Common myeloid progenitor, CD34-positive (primary cell): ENCODE measurements around the gene FOXN4.

Source experiments
- CTCF ChIA-PET: fragments of 350-600 bp; sonication (Branson Sonifier 250); formaldehyde crosslinking; loops from one replicate; lab custom pipeline; 2021; ENCODE audit warnings: antibody characterized with exemption; lab: Charles Lee
- POLR2A ChIA-PET: fragments of 350-600 bp; sonication (Branson Sonifier 250); formaldehyde crosslinking; loops from one replicate; lab custom pipeline; 2021; ENCODE audit warnings: antibody characterized with exemption; lab: Charles Lee
- DNase-seq, 3 donors: peaks; one replicate each; pipeline versions ENCODE4 v3.0.0 to v3.0.0-alpha.2; 2013
- H3K27ac ChIP-seq, 2 experiments: 1 replicate in 1 of 2; 2 replicates in 1 of 2; pipeline ENCODE4 v1.7.0; 2013; ENCODE audit warnings: inconsistent platforms in 2 of 2, low read length in 2 of 2, mild to moderate bottlenecking in 2 of 2, low read depth in 1 of 2, moderate library complexity in 1 of 2; ENCODE audit not compliant: severe bottlenecking in 2 of 2, insufficient read depth in 1 of 2, poor library complexity in 1 of 2
- H3K27me3 ChIP-seq, 5 experiments: replicated peaks in 2 of 5; 1 replicate in 3 of 5; 2 replicates in 2 of 5; pipeline versions ENCODE4 v1.6.1 to v1.7.0; 2013; ENCODE audit warnings: low read length in 4 of 5, mild to moderate bottlenecking in 2 of 5, moderate library complexity in 2 of 5, inconsistent platforms in 1 of 5; ENCODE audit not compliant: insufficient read depth in 5 of 5, control insufficient read depth in 4 of 5
- H3K36me3 ChIP-seq, 4 experiments: 1 replicate in 2 of 4; 2 replicates in 2 of 4; pipeline versions ENCODE4 v1.6.1 to v1.7.0; 2013; ENCODE audit warnings: low read length in 3 of 4, control low read depth in 1 of 4, mild to moderate bottlenecking in 1 of 4; ENCODE audit not compliant: control insufficient read depth in 4 of 4, insufficient read depth in 4 of 4
- H3K4me1 ChIP-seq, 4 experiments: 1 replicate in 3 of 4; 2 replicates in 1 of 4; pipeline versions ENCODE4 v1.6.1 to v1.7.1; 2013; ENCODE audit warnings: low read length in 3 of 4, mild to moderate bottlenecking in 3 of 4, control low read depth in 1 of 4, inconsistent platforms in 1 of 4, moderate library complexity in 1 of 4; ENCODE audit not compliant: control insufficient read depth in 4 of 4, insufficient read depth in 4 of 4; ENCODE audit errors: control extremely low read depth in 1 of 4
- H3K4me3 ChIP-seq, 7 experiments: 1 replicate in 4 of 7; 2 replicates in 3 of 7; pipeline versions ENCODE4 v1.5.1 to v1.7.0; 2013; ENCODE audit warnings: mild to moderate bottlenecking in 7 of 7, low read length in 6 of 7, moderate library complexity in 6 of 7, inconsistent platforms in 2 of 7, low read depth in 2 of 7, control low read depth in 1 of 7; ENCODE audit not compliant: insufficient read depth in 4 of 7, control insufficient read depth in 1 of 7; ENCODE audit errors: extremely low read depth in 1 of 7
- H3K9me3 ChIP-seq, 5 experiments: 1 replicate in 4 of 5; 2 replicates in 1 of 5; pipeline versions ENCODE4 v1.6.1 to v1.7.1; 2013; ENCODE audit warnings: low read length in 4 of 5, mild to moderate bottlenecking in 2 of 5, inconsistent platforms in 1 of 5, low read depth in 1 of 5, moderate library complexity in 1 of 5; ENCODE audit not compliant: control insufficient read depth in 4 of 5, insufficient read depth in 2 of 5; ENCODE audit errors: control extremely low read depth in 1 of 5
- WGBS: methylation state at CpG from one replicate; pipeline ENCODE4 v1.1.5; 2013; ENCODE audit not compliant: insufficient coverage; 5-methylcytosine and 5-hydroxymethylcytosine counted together

The FOXN4 gene

GRCh38 chr12:109290061-109290460, 19.0 kb downstream of the FOXN4 start:
- WGBS, result 94% methylated on average over 15 of the region's 18 CpGs
- peaks cover 0 to 7% (median 2%) of the 10 kb centered on the region in 5 experiments for H3K27me3 ChIP-seq
- CTCF ChIA-PET, result no interaction called here

GRCh38 chr12:109289551-109289950, 19.5 kb downstream of the FOXN4 start:
- Histone ChIP-seq H3K4me3 (no peak overlapping the region), H3K36me3 (no peaks in the 10 kb centered on the region), H3K27me3 (peaks cover 0 to 7% (median 2%) of the 10 kb centered on the region in 5 experiments), H3K27ac (no peak overlapping the region), H3K4me1 (peaks cover 0 to 15% (median 6%) of the 10 kb centered on the region in 4 experiments), H3K9me3 (no peaks in the 10 kb centered on the region)
- 94% methylated on average over 5 of the region's 6 CpGs for WGBS
- ChIA-PET POLR2A (no interaction called here), CTCF (no interaction called here)
- no peak for DNase-seq

More at GRCh38 chr12:109290061-109290460, 19.0 kb downstream of the FOXN4 start:
- Histone ChIP-seq H3K27ac (no peak overlapping the region), H3K4me1 (peaks cover 0 to 15% (median 6%) of the 10 kb centered on the region in 4 experiments), H3K9me3 (no peaks in the 10 kb centered on the region), H3K4me3 (no peak overlapping the region), H3K36me3 (no peaks in the 10 kb centered on the region)
- POLR2A ChIA-PET, result no interaction called here
- DNase-seq, result no peak

GRCh38 chr12:109289004-109289403, 20.1 kb downstream of the FOXN4 start:
- Histone ChIP-seq H3K4me3 (no peak overlapping the region), H3K9me3 (no peaks in the 10 kb centered on the region), H3K27ac (no peak overlapping the region), H3K4me1 (peaks cover 0 to 15% (median 6%) of the 10 kb centered on the region in 4 experiments), H3K27me3 (peaks cover 0 to 7% (median 2%) of the 10 kb centered on the region in 5 experiments), H3K36me3 (no peaks in the 10 kb centered on the region)
- WGBS, result 90% methylated on average over 2 of the region's 4 CpGs
- POLR2A ChIA-PET, result no interaction called here
- DNase-seq, result no peak
- CTCF ChIA-PET, result no interaction called here

- Histone ChIP-seq H3K4me3 (no peak overlapping the region), H3K27ac (no peak overlapping the region), H3K9me3 (no peaks in the 10 kb centered on the region), H3K4me1 (peaks cover 0 to 15% (median 6%) of the 10 kb centered on the region in 4 experiments), H3K27me3 (peaks cover 0 to 7% (median 2%) of the 10 kb centered on the region in 5 experiments), H3K36me3 (no peaks in the 10 kb centered on the region)
- WGBS, result 100% methylated on average over 1 of the region's 1 CpG
- ChIA-PET POLR2A (no interaction called here), CTCF (no interaction called here)
- peak in 2 of 3 donors; percentile 22 to 38 for DNase-seq
Observed at GRCh38 chr12:109288571-109288970, 20.5 kb downstream of the FOXN4 start.

- Histone ChIP-seq H3K4me3 (no peak overlapping the region), H3K27ac (no peak overlapping the region), H3K36me3 (no peaks in the 10 kb centered on the region), H3K9me3 (no peaks in the 10 kb centered on the region), H3K27me3 (peaks cover 0 to 5% (median 0%) of the 10 kb centered on the region in 5 experiments), H3K4me1 (peaks cover 0 to 15% (median 6%) of the 10 kb centered on the region in 4 experiments)
- no peak for DNase-seq
- ChIA-PET CTCF (no interaction called here), POLR2A (no interaction called here)
- 96% methylated on average over 9 of the region's 16 CpGs for WGBS
Observed at GRCh38 chr12:109287811-109288469, 21.1 kb downstream of the FOXN4 start.

GRCh38 chr12:109287181-109287580, 21.9 kb downstream of the FOXN4 start:
- no peaks in the 10 kb centered on the region for H3K36me3 ChIP-seq
- WGBS, result no CpG with 5 or more reads among the region's 7 CpGs
- DNase-seq, result no peak
- H3K9me3 ChIP-seq, result no peaks in the 10 kb centered on the region
- ChIA-PET CTCF (no interaction called here), POLR2A (no interaction called here)
- H3K27me3 ChIP-seq, result peaks cover 0 to 5% (median 0%) of the 10 kb centered on the region in 5 experiments
- peaks cover 0 to 14% (median 6%) of the 10 kb centered on the region in 4 experiments for H3K4me1 ChIP-seq
- no peak overlapping the region for H3K27ac ChIP-seq
- no peak overlapping the region for H3K4me3 ChIP-seq

GRCh38 chr12:109286652-109287051, 22.4 kb downstream of the FOXN4 start:
- Histone ChIP-seq H3K4me1 (peaks cover 0 to 9% (median 4%) of the 10 kb centered on the region in 4 experiments), H3K4me3 (no peak overlapping the region), H3K27ac (no peak overlapping the region), H3K36me3 (no peaks in the 10 kb centered on the region), H3K9me3 (no peaks in the 10 kb centered on the region), H3K27me3 (peaks cover 0 to 3% (median 0%) of the 10 kb centered on the region in 5 experiments)
- ChIA-PET POLR2A (no interaction called here), CTCF (no interaction called here)
- DNase-seq, result no peak
- 92% methylated on average over 4 of the region's 4 CpGs for WGBS
